ENCODE measurements around the gene NEFH. TPM values are rescaled to one million over a fixed set of nuclear protein-coding genes. Genes with fewer than 3 reads are reported as not detected.

NEFH gene
- total RNA-seq, 2 donors from 2014 or later = 149 to 887 TPM

GRCh38 chr22:29512031-29512430 is 32.0 kb downstream of the NEFH start:
- no peak for DNase-seq (ENCODE audit: low spot score)
- Histone ChIP-seq H3K36me3 (peaks cover 0 to 4% of the 10 kb centered on the region in 2 donors), H3K9me3 (no peaks in the 10 kb centered on the region), H3K4me3 (no peak overlapping the region), H3K27me3 (replicated peaks; ENCODE audit: insufficient read depth) (no peaks in the 10 kb centered on the region), H3K4me1 (replicated peaks) (peaks cover 6% of the 10 kb centered on the region), H3K27ac (no peak overlapping the region)
- 90% methylated on average over 4 of the region's 4 CpGs for WGBS
- intact Hi-C loops (cut with DNase I) = no loop called here
- no peak for TF ChIP-seq CTCF (IDR thresholded peaks at IDR 0.05)

GRCh38 chr22:29517215-29517908 is 37.3 kb downstream of the NEFH start:
- Histone ChIP-seq H3K4me3 (no peak overlapping the region), H3K27me3 (replicated peaks; ENCODE audit: insufficient read depth) (no peaks in the 10 kb centered on the region), H3K4me1 (replicated peaks) (peaks cover 23% of the 10 kb centered on the region), H3K27ac (peak overlapping the region; percentile 50 to 69), H3K36me3 (peaks cover 0 to 8% of the 10 kb centered on the region in 2 donors), H3K9me3 (no peaks in the 10 kb centered on the region)
- 54% methylated on average over 5 of the region's 5 CpGs for WGBS
- TF ChIP-seq POLR2AphosphoS5 (IDR thresholded peaks at IDR 0.05) (peak; percentile 76), CTCF (IDR thresholded peaks at IDR 0.05) (no peak)
- intact Hi-C loops (cut with DNase I) = no loop called here
- DNase-seq (ENCODE audit: low spot score) = peak; percentile 74

- H3K4me1 ChIP-seq (replicated peaks) = peaks cover 23% of the 10 kb centered on the region
- H3K36me3 ChIP-seq = peaks cover 0 to 8% of the 10 kb centered on the region in 2 donors
- no peaks in the 10 kb centered on the region for H3K27me3 ChIP-seq (replicated peaks; ENCODE audit: insufficient read depth)
- WGBS = 95% methylated on average over 5 of the region's 5 CpGs
- no peak for DNase-seq (ENCODE audit: low spot score)
- H3K9me3 ChIP-seq = no peaks in the 10 kb centered on the region
- H3K27ac ChIP-seq = peak overlapping the region; percentile 50 to 69
- no peak overlapping the region for H3K4me3 ChIP-seq
- no peak for TF ChIP-seq CTCF (IDR thresholded peaks at IDR 0.05)
- TF ChIP-seq POLR2AphosphoS5 (IDR thresholded peaks at IDR 0.05) = no peak
- no peak for TF ChIP-seq POLR2A (IDR thresholded peaks at IDR 0.05)
- intact Hi-C loops (cut with DNase I) = no loop called here
Measured at GRCh38 chr22:29518427-29518826, 38.4 kb downstream of the NEFH start.

GRCh38 chr22:29519996-29520395 is 40.0 kb downstream of the NEFH start:
- Histone ChIP-seq H3K4me1 (replicated peaks) (peaks cover 23% of the 10 kb centered on the region), H3K36me3 (peaks cover 0 to 11% of the 10 kb centered on the region in 2 donors), H3K27me3 (replicated peaks; ENCODE audit: insufficient read depth) (no peaks in the 10 kb centered on the region), H3K4me3 (no peak overlapping the region), H3K27ac (peak overlapping the region; percentile 31 to 69), H3K9me3 (no peaks in the 10 kb centered on the region)
- DNase-seq (ENCODE audit: low spot score) = peak; percentile 75
- intact Hi-C loops (cut with DNase I) = loop anchor here (5.0 kb wide), 1 partner anchor 123 kb away; no protein-coding TSS in a partner anchor
- 44% methylated on average over 1 of the region's 1 CpG for WGBS
- no peak for TF ChIP-seq POLR2A (IDR thresholded peaks at IDR 0.05)
- peak; percentile 13 for TF ChIP-seq POLR2AphosphoS5 (IDR thresholded peaks at IDR 0.05)
- TF ChIP-seq CTCF (IDR thresholded peaks at IDR 0.05) = no peak

- peaks cover 23% of the 10 kb centered on the region for H3K4me1 ChIP-seq (replicated peaks)
- WGBS = 82% methylated on average over 4 of the region's 4 CpGs
- no peak for DNase-seq (ENCODE audit: low spot score)
- intact Hi-C loops (cut with DNase I) = loop anchor here (5.0 kb wide), 1 partner anchor 124 kb away; no protein-coding TSS in a partner anchor
- H3K27me3 ChIP-seq (replicated peaks; ENCODE audit: insufficient read depth) = no peaks in the 10 kb centered on the region
- peak overlapping the region; percentile 14 to 69 for H3K27ac ChIP-seq
- no peak overlapping the region for H3K4me3 ChIP-seq
- TF ChIP-seq CTCF (IDR thresholded peaks at IDR 0.05) (no peak), POLR2A (IDR thresholded peaks at IDR 0.05) (no peak), POLR2AphosphoS5 (IDR thresholded peaks at IDR 0.05) (no peak)
- H3K36me3 ChIP-seq = peaks cover 0 to 15% of the 10 kb centered on the region in 2 donors
- H3K9me3 ChIP-seq = no peaks in the 10 kb centered on the region
Measured at GRCh38 chr22:29520851-29521250, 40.8 kb downstream of the NEFH start.
